GM23248 (cell line): Measurements from ENCODE around the gene HNRNPR.

Experiments
- EZH2 ChIP-seq: fragments of 200-600 bp; sonication (generic); IDR thresholded peaks from 2 replicates; pipeline ENCODE4 v1.6.1; 2018; ENCODE audit warnings: antibody characterized with exemption, mild to moderate bottlenecking; ENCODE audit not compliant: insufficient read depth, poor library complexity, severe bottlenecking
- EZH2phosphoT487 ChIP-seq: fragments of 200-600 bp; sonication (generic); IDR thresholded peaks from 2 replicates; pipeline ENCODE4 v1.6.1; 2018; ENCODE audit warnings: antibody characterized with exemption, moderate library complexity, mild to moderate bottlenecking, low read depth; ENCODE audit not compliant: insufficient read depth

DNA sequence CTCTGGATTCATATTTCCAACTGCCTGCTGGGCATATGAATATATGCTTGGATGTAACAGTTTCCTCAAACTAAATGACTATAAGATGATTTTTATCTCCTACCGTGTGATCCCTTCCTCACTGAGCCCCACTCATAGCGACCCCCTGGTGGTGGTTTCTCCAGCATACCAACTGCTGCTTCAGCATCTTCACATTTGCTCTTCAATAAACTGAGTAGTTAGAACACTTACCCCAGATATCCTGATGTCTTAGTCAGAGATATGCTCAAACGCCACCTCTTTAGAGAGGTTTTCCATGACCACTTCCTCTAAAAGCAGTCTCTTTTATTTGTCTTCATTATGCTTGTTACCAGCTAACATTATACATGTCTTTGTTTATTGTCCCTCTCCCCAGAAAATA, 10.2 kb upstream of the HNRNPR start:
- no peak for TF ChIP-seq EZH2
- no peak for TF ChIP-seq EZH2phosphoT487
